H1 (cell line): ENCODE measurements around the gene PANX1. TPM values are rescaled to one million over a fixed set of nuclear protein-coding genes. Genes with fewer than 3 reads are reported as not detected.

Experiments
- CTCF ChIA-PET: fragments of 300-600 bp; sonication (Branson Sonifier 250); formaldehyde crosslinking; loops from one replicate; lab custom pipeline; 2021; ENCODE audit not compliant: partially characterized antibody; lab: Charles Lee
- POLR2A ChIA-PET: fragments of 300-600 bp; sonication (Branson Sonifier 250); formaldehyde crosslinking; loops from one replicate; lab custom pipeline; 2021; ENCODE audit warnings: inconsistent platforms; ENCODE audit not compliant: partially characterized antibody; lab: Charles Lee
- DNase-seq, 2 experiments: peaks; one replicate each; pipeline versions ENCODE4 v3.0.0 to v3.0.0-alpha.2; 2010 to 2022; ENCODE audit warnings: low spot score in 2 of 2, low read depth in 1 of 2, mixed read lengths in 1 of 2
- FAIRE-seq: peaks from 2 replicates; lab custom pipeline; 2011; peaks lifted over from hg19 to GRCh38; lab: Jason Lieb, UNC
- H2AFZ ChIP-seq: 2 replicates; pipeline ENCODE4 v1.8.1; 2012; ENCODE audit warnings: low read length, inconsistent platforms
- H2AK5ac ChIP-seq: 2 replicates; pipeline ENCODE4 v1.6.1; 2013; ENCODE audit warnings: low read depth, low read length
- H2BK120ac ChIP-seq: replicated peaks from 2 replicates; pipeline ENCODE3; 2013; ENCODE audit warnings: low read depth, low read length, inconsistent platforms
- H2BK12ac ChIP-seq: 2 replicates; pipeline ENCODE4 v1.6.1; 2013; ENCODE audit warnings: low read depth, low read length
- H2BK15ac ChIP-seq: 2 replicates; pipeline ENCODE4 v1.6.1; 2013; ENCODE audit warnings: low read length
- H2BK20ac ChIP-seq: 2 replicates; pipeline ENCODE4 v1.6.1; 2013; ENCODE audit warnings: low read length
- H2BK5ac ChIP-seq: 2 replicates; pipeline ENCODE4 v1.6.1; 2013; ENCODE audit warnings: low read depth, low read length
- H3K14ac ChIP-seq: 2 replicates; pipeline ENCODE4 v1.6.1; 2013; ENCODE audit warnings: inconsistent platforms; ENCODE audit not compliant: insufficient read length
- H3K18ac ChIP-seq: 2 replicates; pipeline ENCODE4 v1.6.1; 2013; ENCODE audit warnings: low read length; ENCODE audit errors: extremely low read depth
- H3K23ac ChIP-seq: 2 replicates; pipeline ENCODE4 v1.6.1; 2013; ENCODE audit warnings: inconsistent platforms; ENCODE audit not compliant: insufficient read length
- H3K23me2 ChIP-seq: 2 replicates; pipeline ENCODE4 v1.6.1; 2013; ENCODE audit warnings: low read depth, low read length
- H3K27ac ChIP-seq: 2 replicates; pipeline ENCODE4 v1.6.1; 2011; ENCODE audit warnings: low read depth, low read length, inconsistent platforms
- H3K27me3 ChIP-seq, 4 experiments: replicated peaks in 1 of 4; 1 replicate in 1 of 4; 2 replicates in 3 of 4; pipeline versions ENCODE4 v1.6.1 to v1.8.1; 2011 to 2013; ENCODE audit warnings: low read length in 3 of 4, mild to moderate bottlenecking in 3 of 4, inconsistent platforms in 2 of 4, mixed read lengths in 2 of 4, moderate library complexity in 1 of 4; ENCODE audit not compliant: control insufficient read depth in 3 of 4, insufficient read depth in 3 of 4; ENCODE audit errors: extremely low read depth in 1 of 4
- H3K36me3 ChIP-seq, 4 experiments: 2 replicates each; pipeline versions ENCODE4 v1.6.1 to v1.8.1; 2011 to 2013; ENCODE audit warnings: mild to moderate bottlenecking in 4 of 4, low read length in 3 of 4, moderate library complexity in 2 of 4, control low read depth in 1 of 4, inconsistent platforms in 1 of 4; ENCODE audit not compliant: insufficient read depth in 4 of 4, control insufficient read depth in 2 of 4
- H3K4ac ChIP-seq: replicated peaks from 2 replicates; pipeline ENCODE3; 2013; ENCODE audit warnings: low read length, low read depth, mixed read lengths, inconsistent platforms; ENCODE audit not compliant: insufficient read length
- H3K4me1 ChIP-seq, 4 experiments: replicated peaks in 1 of 4; 1 replicate in 1 of 4; 2 replicates in 3 of 4; pipeline versions ENCODE4 v1.6.1 to v1.8.1; 2011 to 2013; ENCODE audit warnings: low read length in 3 of 4, inconsistent platforms in 2 of 4, mixed read lengths in 1 of 4; ENCODE audit not compliant: insufficient read depth in 4 of 4, control insufficient read depth in 3 of 4
- H3K4me2 ChIP-seq, 2 experiments: 2 replicates each; pipeline versions ENCODE4 v1.6.1 to v1.8.1; 2011 to 2013; ENCODE audit warnings: low read depth in 2 of 2, low read length in 2 of 2, control low read depth in 1 of 2, inconsistent platforms in 1 of 2, mild to moderate bottlenecking in 1 of 2; ENCODE audit not compliant: insufficient read depth in 1 of 2
- H3K4me3 ChIP-seq, 4 experiments: fragments of 200-600, 300-600 bp in 1 of 4; sonication (generic), shearing (Covaris generic), sonication (Bioruptor Twin) in 1 of 4; 2 replicates each; pipeline versions ENCODE4 v1.5.1 to v1.8.1; 2011 to 2016; ENCODE audit warnings: low read length in 4 of 4, low read depth in 3 of 4, control low read depth in 2 of 4, inconsistent platforms in 2 of 4, mild to moderate bottlenecking in 2 of 4, mixed read lengths in 1 of 4, moderate library complexity in 1 of 4; ENCODE audit not compliant: insufficient read depth in 2 of 4; ENCODE audit errors: extremely low read depth in 1 of 4
- H3K56ac ChIP-seq: replicated peaks from 2 replicates; pipeline ENCODE3; 2013; ENCODE audit warnings: low read depth, mild to moderate bottlenecking, mixed read lengths, low read length, inconsistent platforms; ENCODE audit not compliant: insufficient read length
- H3K79me1 ChIP-seq: 2 replicates; pipeline ENCODE4 v1.6.1; 2013; ENCODE audit warnings: low read depth, low read length, control low read depth
- H3K79me2 ChIP-seq, 2 experiments: 2 replicates each; pipeline versions ENCODE4 v1.6.1 to v1.8.1; 2012 to 2013; ENCODE audit warnings: low read length in 2 of 2, mild to moderate bottlenecking in 2 of 2, inconsistent platforms in 1 of 2; ENCODE audit not compliant: insufficient read depth in 2 of 2, control insufficient read depth in 1 of 2
- H3K9ac ChIP-seq, 4 experiments: replicated peaks in 1 of 4; 1 replicate in 1 of 4; 2 replicates in 3 of 4; pipeline versions ENCODE4 v1.6.1 to v1.8.1; 2011 to 2013; ENCODE audit warnings: low read depth in 3 of 4, low read length in 3 of 4, control low read depth in 2 of 4, mild to moderate bottlenecking in 2 of 4, moderate library complexity in 2 of 4, inconsistent platforms in 1 of 4; ENCODE audit errors: extremely low read depth in 1 of 4
- H3K9me3 ChIP-seq, 2 experiments: 2 replicates each; pipeline versions ENCODE4 v1.6.1 to v1.8.1; 2012 to 2013; ENCODE audit warnings: mild to moderate bottlenecking in 2 of 2, moderate library complexity in 2 of 2, control low read depth in 1 of 2, inconsistent platforms in 1 of 2, low read depth in 1 of 2, low read length in 1 of 2, mixed read lengths in 1 of 2; ENCODE audit not compliant: insufficient read depth in 2 of 2
- H4K20me1 ChIP-seq, 2 experiments: replicated peaks in 1 of 2; 2 replicates each; pipeline versions ENCODE3 to v1.8.1; 2011 to 2013; ENCODE audit warnings: inconsistent platforms in 2 of 2, low read length in 2 of 2, mild to moderate bottlenecking in 1 of 2; ENCODE audit not compliant: insufficient read depth in 2 of 2, control insufficient read depth in 1 of 2
- H4K5ac ChIP-seq: 2 replicates; pipeline ENCODE4 v1.6.1; 2013; ENCODE audit warnings: low read length, low read depth, mixed read lengths, inconsistent platforms; ENCODE audit not compliant: insufficient read length
- H4K8ac ChIP-seq: 2 replicates; pipeline ENCODE4 v1.8.0; 2013; ENCODE audit warnings: mild to moderate bottlenecking, moderate library complexity, low read length, inconsistent platforms; ENCODE audit not compliant: insufficient read depth; ENCODE audit errors: extremely low read depth
- H4K91ac ChIP-seq: replicated peaks from 2 replicates; pipeline ENCODE3; 2013; ENCODE audit warnings: low read length, mixed read lengths, inconsistent platforms; ENCODE audit not compliant: insufficient read length
- ASH2L ChIP-seq: fragments of 200-600, 300-600 bp; sonication (generic); IDR thresholded peaks from one replicate; pipeline ENCODE4 v1.7.1; 2017; ENCODE audit warnings: low read length
- ATF2 ChIP-seq: IDR thresholded peaks from 2 replicates; pipeline ENCODE4 v1.6.1; 2012; ENCODE audit warnings: low read length, inconsistent platforms
- BRCA1 ChIP-seq: IDR thresholded peaks from 2 replicates; pipeline ENCODE4 v1.6.1; 2012; ENCODE audit warnings: low read depth, low read length, improper control_type of control experiment
- CHD1 ChIP-seq: IDR thresholded peaks from 2 replicates; pipeline ENCODE4 v1.6.1; 2012; ENCODE audit warnings: low read depth, low read length, improper control_type of control experiment
- EGR1 ChIP-seq: IDR thresholded peaks from 2 replicates; pipeline ENCODE4 v1.6.1; 2011; ENCODE audit warnings: low read depth, low read length, borderline replicate concordance
- GABPA ChIP-seq: IDR thresholded peaks from 2 replicates; pipeline ENCODE4 v1.6.1; 2011; ENCODE audit warnings: mild to moderate bottlenecking, low read length, moderate library complexity, borderline replicate concordance; ENCODE audit not compliant: insufficient read depth
- HDAC2 ChIP-seq, 2 experiments: fragments of 300-600 bp in 1 of 2; sonication (generic) in 1 of 2; IDR thresholded peaks; 2 replicates each; pipeline ENCODE4 v1.6.1; 2011 to 2012; ENCODE audit warnings: low read depth in 2 of 2, low read length in 2 of 2, mild to moderate bottlenecking in 2 of 2, moderate library complexity in 2 of 2, borderline replicate concordance in 1 of 2, inconsistent platforms in 1 of 2
- POLR2AphosphoS5 ChIP-seq: IDR thresholded peaks from 2 replicates; pipeline ENCODE4 v1.6.1; 2011; ENCODE audit warnings: low read depth, low read length
- RFX5 ChIP-seq: IDR thresholded peaks from 2 replicates; pipeline ENCODE4 v1.6.1; 2011; ENCODE audit warnings: low read depth, low read length, improper control_type of control experiment, borderline replicate concordance
- SP4 ChIP-seq: IDR thresholded peaks from 2 replicates; pipeline ENCODE4 v1.6.1; 2012; ENCODE audit warnings: low read length, inconsistent platforms
- SUZ12 ChIP-seq: fragments of 200-600 bp; sonication (generic); IDR thresholded peaks from 2 replicates; pipeline ENCODE4 v1.6.1; 2012; ENCODE audit warnings: mild to moderate bottlenecking, inconsistent platforms, low read length, moderate library complexity, mixed read lengths
- ZNF274 ChIP-seq: IDR thresholded peaks from 2 replicates; pipeline ENCODE4 v1.7.0; 2012; ENCODE audit warnings: low read length, borderline replicate concordance; ENCODE audit errors: extremely low read depth
- WGBS, 2 experiments: shearing (Covaris generic) in 1 of 2; methylation state at CpG; one replicate each; pipeline versions ENCODE4 v1.1.6 to v1.1.7; 2013 to 2015; ENCODE audit warnings: low lambda C conversion rate in 2 of 2, mixed read lengths in 2 of 2, inconsistent platforms in 1 of 2, low coverage in 1 of 2, missing lambda C conversion rate in 1 of 2; ENCODE audit not compliant: insufficient replicate concordance in 2 of 2, insufficient coverage in 1 of 2, insufficient read length in 1 of 2; ENCODE audit errors: extremely low coverage in 1 of 2, missing lambda C conversion rate in 1 of 2; 5-methylcytosine and 5-hydroxymethylcytosine counted together
- polyA plus RNA-seq, 7 experiments: library from polyadenylated mRNA; depleted of rRNA in 3 of 7; stranded (reverse) in 5 of 7; unstranded in 2 of 7; fragments of >200 nt in 5 of 7; fragments of 200-250 nt in 2 of 7; gene quantifications; 1 replicate in 5 of 7; 2 replicates in 1 of 7; 4 replicates in 1 of 7; pipeline versions ENCODE4 v1.2.1 to v1.2.3, GENCODE V29; 2011 to 2013; ENCODE audit warnings: missing spikeins in 2 of 7, mixed read lengths in 2 of 7
- total RNA-seq: library from RNA; stranded (reverse); fragmentation: NEBNext Ultra II Directional; extraction: Animal tissue kit (Norgen Biotek cat#: 25700); gene quantifications from 2 replicates; pipeline ENCODE4 v1.2.1, GENCODE V29; 2021

The PANX1 gene
- total and polyA plus RNA-seq, 2 of the 8 experiments (the other 6 are each of a cell fraction or from before 2014, with no cell fraction given), result 15.9 to 35.2 TPM

- H2AFZ ChIP-seq, result no peak overlapping the region
- H3K18ac ChIP-seq, result no peak overlapping the region
- ChIA-PET POLR2A (interaction anchor here (0.6 to 4.6 kb wide), 4 partner anchors 12 to 230 kb away, joined by 3 to 17 read pairs (median 4); partner anchors contain the start of gene PANX1), CTCF (interaction anchor here (0.6 to 2.7 kb wide), 11 partner anchors 8 to 415 kb away, joined by 3 to 13 read pairs (median 3); partner anchors contain the start of gene PANX1)
- no peaks in the 10 kb centered on the region for H3K27me3 ChIP-seq
- 100% methylated on average over 3 of the region's 3 CpGs; no CpG with 5 or more reads in 1 of the 2 experiments for WGBS, 2 experiments
- H3K79me1 ChIP-seq, result peaks cover 30% of the 10 kb centered on the region
- H3K9ac ChIP-seq, result no peak overlapping the region
- no peak overlapping the region for H3K27ac ChIP-seq
- H3K23ac ChIP-seq, result no peak overlapping the region
- H3K14ac ChIP-seq, result no peak overlapping the region
- FAIRE-seq, result no peak
- no peaks in the 10 kb centered on the region for H3K23me2 ChIP-seq
- H3K36me3 ChIP-seq, result peaks cover 0 to 20% (median 6%) of the 10 kb centered on the region in 4 experiments; a peak in 5 of 8 replicates
- no peak overlapping the region for H2BK12ac ChIP-seq
- no peak overlapping the region for H2BK120ac ChIP-seq
- no peak overlapping the region for H2AK5ac ChIP-seq
- H3K9me3 ChIP-seq, result no peaks in the 10 kb centered on the region
- peaks cover 54 to 98% of the 10 kb centered on the region in 2 experiments for H3K79me2 ChIP-seq
- H4K5ac ChIP-seq, result no peak overlapping the region
- peaks cover 10 to 27% (median 18%) of the 10 kb centered on the region in 4 experiments for H3K4me1 ChIP-seq
- H2BK5ac ChIP-seq, result no peak overlapping the region
- H4K8ac ChIP-seq, result no peak overlapping the region
- H3K4me2 ChIP-seq, result no peak overlapping the region
- no peak overlapping the region for H4K91ac ChIP-seq
- H3K4me3 ChIP-seq, result no peak overlapping the region
- no peak overlapping the region for H2BK20ac ChIP-seq
- no peak overlapping the region for H3K4ac ChIP-seq
- no peak for DNase-seq
- no peak overlapping the region for H2BK15ac ChIP-seq
- H4K20me1 ChIP-seq, result peaks cover 38 to 52% of the 10 kb centered on the region in 2 experiments
- H3K56ac ChIP-seq, result no peak overlapping the region
- no peak for TF ChIP-seq GABPA
- no peak for TF ChIP-seq RFX5
- TF ChIP-seq ASH2L, result no peak
- no peak for TF ChIP-seq SP4
- no peak for TF ChIP-seq EGR1
- TF ChIP-seq CHD1, result no peak
- TF ChIP-seq HDAC2 (IDR thresholded peaks at IDR 0.05; ENCODE audit: borderline replicate concordance in 1 of 2, low read depth in 2 of 2, low read length in 2 of 2), result no peak
- no peak for TF ChIP-seq ATF2
- TF ChIP-seq SUZ12, result no peak
- TF ChIP-seq POLR2AphosphoS5, result no peak
- no peak for TF ChIP-seq BRCA1
- no peak for TF ChIP-seq ZNF274
These were observed 21.4 kb downstream of the PANX1 start for GRCh38 chr11:94150056-94150455.
